ENCODE data around the gene SHQ1.

The SHQ1 gene

DNA sequence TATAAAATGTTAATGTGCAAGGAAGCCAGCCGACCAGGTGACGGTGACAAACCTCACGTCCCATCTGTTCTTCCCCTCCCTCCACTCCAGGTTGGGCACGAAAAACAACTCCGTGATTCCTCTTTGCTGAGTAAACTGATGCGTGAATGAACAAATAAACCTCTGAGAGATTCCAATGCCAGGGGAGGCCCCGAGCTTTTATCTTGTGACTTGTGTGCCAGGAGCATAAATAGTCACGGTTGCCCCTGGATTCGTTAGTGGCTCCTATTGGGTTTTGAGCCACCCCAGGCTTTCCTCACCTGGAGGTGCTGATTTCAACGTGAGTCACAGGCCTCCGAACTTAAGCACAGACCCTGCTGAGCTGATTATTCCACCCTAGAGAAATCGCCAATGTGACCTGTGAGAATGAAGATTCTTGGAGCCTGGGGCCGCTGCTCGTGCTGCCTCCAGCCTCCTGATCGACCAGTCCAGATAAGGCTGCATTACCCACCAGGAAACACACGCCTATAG is 119.2 kb downstream of the SHQ1 start:
- TF ChIP-seq, protein P1, sequence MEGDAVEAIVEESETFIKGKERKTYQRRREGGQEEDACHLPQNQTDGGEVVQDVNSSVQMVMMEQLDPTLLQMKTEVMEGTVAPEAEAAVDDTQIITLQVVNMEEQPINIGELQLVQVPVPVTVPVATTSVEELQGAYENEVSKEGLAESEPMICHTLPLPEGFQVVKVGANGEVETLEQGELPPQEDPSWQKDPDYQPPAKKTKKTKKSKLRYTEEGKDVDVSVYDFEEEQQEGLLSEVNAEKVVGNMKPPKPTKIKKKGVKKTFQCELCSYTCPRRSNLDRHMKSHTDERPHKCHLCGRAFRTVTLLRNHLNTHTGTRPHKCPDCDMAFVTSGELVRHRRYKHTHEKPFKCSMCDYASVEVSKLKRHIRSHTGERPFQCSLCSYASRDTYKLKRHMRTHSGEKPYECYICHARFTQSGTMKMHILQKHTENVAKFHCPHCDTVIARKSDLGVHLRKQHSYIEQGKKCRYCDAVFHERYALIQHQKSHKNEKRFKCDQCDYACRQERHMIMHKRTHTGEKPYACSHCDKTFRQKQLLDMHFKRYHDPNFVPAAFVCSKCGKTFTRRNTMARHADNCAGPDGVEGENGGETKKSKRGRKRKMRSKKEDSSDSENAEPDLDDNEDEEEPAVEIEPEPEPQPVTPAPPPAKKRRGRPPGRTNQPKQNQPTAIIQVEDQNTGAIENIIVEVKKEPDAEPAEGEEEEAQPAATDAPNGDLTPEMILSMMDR (IDR thresholded peaks at IDR 0.05; ENCODE audit: insufficient read depth, low read length, missing control alignments): no peak
- no peak for DNase-seq (ENCODE audit: low read depth, low spot score)
- ChIA-PET CTCF (no interaction called here), POLR2A (no interaction called here)
- no peak overlapping the region for H3K4me3 ChIP-seq (ENCODE audit: low read depth, low read length)

DNA sequence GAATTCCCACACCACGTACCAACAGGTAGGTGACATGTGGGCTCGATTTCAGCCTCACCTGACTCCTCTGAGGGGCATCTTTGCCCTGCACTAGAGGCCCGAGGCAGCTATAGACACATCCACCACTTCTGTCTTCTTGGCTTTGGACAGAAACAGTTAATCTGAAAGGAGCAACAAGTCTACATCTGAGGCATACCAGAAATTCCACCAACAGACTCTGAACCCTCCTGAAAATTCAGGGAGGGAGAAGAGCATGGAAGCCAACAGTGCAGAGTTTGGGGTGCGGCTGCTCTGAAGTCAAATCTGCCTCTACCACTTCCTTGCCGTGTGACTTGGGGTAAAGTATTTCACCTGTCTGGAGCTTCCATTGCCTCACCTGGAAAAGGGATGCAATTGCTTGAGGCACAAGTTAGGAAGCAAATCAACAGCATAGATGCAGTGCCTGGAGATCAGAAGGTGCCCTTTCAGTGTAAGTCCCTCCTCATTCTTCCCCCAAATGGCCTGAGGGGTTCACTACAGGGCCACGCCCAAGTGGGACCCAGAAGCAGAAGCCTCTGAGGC is 119.8 kb downstream of the SHQ1 start:
- ChIA-PET POLR2A (no interaction called here), CTCF (no interaction called here)
- H3K4me3 ChIP-seq (ENCODE audit: low read depth, low read length): no peak overlapping the region
- no peak for DNase-seq (ENCODE audit: low read depth, low spot score)
- TF ChIP-seq, protein P1 (IDR thresholded peaks at IDR 0.05; ENCODE audit: insufficient read depth, low read length, missing control alignments): no peak

DNA sequence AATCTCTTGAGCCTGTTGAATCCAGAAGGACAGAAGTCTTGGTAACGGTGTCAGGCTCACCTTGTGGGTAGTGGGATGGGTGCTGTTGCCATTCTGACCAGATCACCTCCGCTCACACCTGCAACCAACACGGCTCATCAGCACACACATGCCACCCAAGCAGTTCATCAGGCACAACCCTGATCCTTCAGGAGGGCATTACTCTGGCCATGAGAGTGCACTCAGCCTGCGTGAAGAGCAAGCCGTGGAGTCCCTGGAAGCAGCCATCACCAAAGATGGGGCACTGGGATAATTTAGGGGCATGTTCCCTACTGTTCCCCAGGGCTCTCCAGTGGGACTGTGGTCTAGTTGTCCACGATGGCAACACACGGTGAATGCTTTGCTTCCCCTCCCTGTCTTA is 120.5 kb downstream of the SHQ1 start:
- DNase-seq (ENCODE audit: low read depth, low spot score): no peak
- POLR2A ChIA-PET: no interaction called here
- CTCF ChIA-PET: no interaction called here
- H3K4me3 ChIP-seq (ENCODE audit: low read depth, low read length): no peak overlapping the region
- TF ChIP-seq, protein P1 (IDR thresholded peaks at IDR 0.05; ENCODE audit: insufficient read depth, low read length, missing control alignments): no peak

DNA sequence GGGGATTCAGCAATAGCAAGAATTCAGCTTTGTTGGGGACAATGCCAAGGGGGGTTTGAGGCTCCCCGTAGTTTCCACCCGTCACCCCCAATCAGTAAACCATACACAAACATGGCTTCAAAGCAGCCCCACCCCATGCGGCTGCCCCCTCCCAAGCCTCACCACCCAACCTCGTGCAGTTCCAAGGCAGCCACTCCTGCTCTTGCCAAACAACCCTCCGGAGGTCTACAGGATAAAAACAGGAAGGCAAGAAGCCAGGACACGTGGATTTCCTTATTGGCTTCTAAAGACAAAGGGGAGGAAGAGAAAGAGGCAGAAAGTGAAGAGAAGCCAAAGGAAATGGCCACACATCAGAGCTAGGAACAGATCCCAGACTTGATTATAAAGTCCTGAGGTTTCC is 121.1 kb downstream of the SHQ1 start:
- DNase-seq (ENCODE audit: low read depth, low spot score): no peak
- TF ChIP-seq, protein P1 (IDR thresholded peaks at IDR 0.05; ENCODE audit: insufficient read depth, low read length, missing control alignments): no peak
- no peak overlapping the region for H3K4me3 ChIP-seq (ENCODE audit: low read depth, low read length)
- POLR2A ChIA-PET: no interaction called here
- CTCF ChIA-PET: no interaction called here

DNA sequence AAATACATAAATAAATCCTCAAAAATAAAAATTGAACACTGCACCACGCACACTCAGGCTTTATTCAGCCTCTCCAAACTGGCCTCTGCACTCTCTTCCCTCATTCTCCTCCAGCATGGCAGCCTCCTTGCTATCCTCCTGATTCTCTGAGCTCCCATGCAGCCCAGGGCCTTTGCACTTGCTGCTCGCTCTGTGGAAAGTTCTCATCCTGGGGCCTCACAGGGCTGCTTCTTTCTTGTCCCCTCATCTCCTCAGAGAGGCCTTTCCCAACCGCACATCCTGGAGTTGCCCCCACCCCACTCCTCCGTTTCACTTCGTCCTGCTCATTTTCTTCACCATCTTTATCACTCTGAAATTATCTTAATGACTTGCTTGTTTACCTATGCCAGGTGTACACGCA is 123.0 kb downstream of the SHQ1 start:
- ChIA-PET CTCF (no interaction called here), POLR2A (no interaction called here)
- no peak overlapping the region for H3K4me3 ChIP-seq (ENCODE audit: low read depth, low read length)
- no peak for DNase-seq (ENCODE audit: low read depth, low spot score)
- TF ChIP-seq, protein P1 (IDR thresholded peaks at IDR 0.05; ENCODE audit: insufficient read depth, low read length, missing control alignments): no peak

DNA sequence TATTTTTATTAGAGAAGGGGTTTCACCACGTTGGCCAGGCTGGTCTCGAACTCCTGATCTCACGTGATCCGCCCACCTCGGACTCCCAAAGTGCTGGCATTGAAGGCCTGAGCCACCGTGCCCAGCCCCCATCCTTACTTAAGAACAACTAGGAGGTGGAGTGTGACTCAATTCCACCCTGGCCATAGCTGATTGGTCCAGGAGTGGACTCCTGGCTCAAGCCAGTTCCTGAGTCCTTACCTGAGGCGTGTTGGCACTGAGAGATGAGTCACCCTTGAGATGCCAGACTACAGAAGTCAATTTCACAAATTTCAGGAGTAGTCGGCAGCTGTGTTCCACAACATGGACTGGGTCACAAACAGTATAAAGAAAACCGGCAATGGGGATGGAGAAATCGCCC is 124.2 kb downstream of the SHQ1 start:
- CTCF ChIA-PET: no interaction called here
- H3K4me3 ChIP-seq (ENCODE audit: low read depth, low read length): no peak overlapping the region
- TF ChIP-seq, protein P1 (IDR thresholded peaks at IDR 0.05; ENCODE audit: insufficient read depth, low read length, missing control alignments): no peak
- POLR2A ChIA-PET: no interaction called here
- no peak for DNase-seq (ENCODE audit: low read depth, low spot score)
